Measurements from ENCODE around the gene SLC16A10.
"Not testable (repeated sequence)": the region's sequence is repeated elsewhere in the genome, so short reads cannot be mapped to it uniquely, and the experiment has no call there.

SLC16A10 gene

DNA sequence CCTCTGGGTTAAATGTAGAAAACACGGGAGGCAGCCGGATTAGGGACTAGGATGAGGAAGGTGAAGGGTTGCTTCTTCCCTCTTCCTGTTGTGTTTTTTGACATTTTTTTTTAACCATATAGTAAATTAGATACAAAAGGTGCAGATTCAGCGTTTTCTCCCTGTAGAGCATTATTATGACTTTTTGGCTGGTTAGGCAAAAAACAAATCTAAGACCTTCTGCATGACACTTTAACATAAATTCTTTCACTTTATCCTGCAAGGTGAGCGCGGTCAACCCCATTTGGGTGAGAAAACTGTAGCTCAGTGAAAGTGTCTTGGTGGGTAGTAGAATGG lies 1.3 kb downstream of the SLC16A10 start:
- Histone ChIP-seq H3K9ac (ENCODE audit: low read depth, low read length) (no peak overlapping the region), H3K4me1 (ENCODE audit: insufficient read depth, low read length) (peaks cover 27% of the 10 kb centered on the region), H3K27me3 (ENCODE audit: insufficient read depth, low read length) (peaks cover 41% of the 10 kb centered on the region), H3K4me3 (ENCODE audit: low read length) (peak overlapping the region; percentile 53), H3K9me3 (ENCODE audit: insufficient read depth, low read depth, low read length) (no peaks in the 10 kb centered on the region), H3K36me3 (ENCODE audit: insufficient read depth, low read length) (no peaks in the 10 kb centered on the region), H3K27ac (ENCODE audit: low read depth, low read length) (no peak overlapping the region)
- 0% methylated on average over 2 of the region's 5 CpGs for WGBS

GRCh38 chr6:111090766-111091165 lies 3.5 kb downstream of the SLC16A10 start:
- no peaks in the 10 kb centered on the region for H3K9me3 ChIP-seq (ENCODE audit: insufficient read depth, low read depth, low read length)
- H3K4me1 ChIP-seq (ENCODE audit: insufficient read depth, low read length): peaks cover 27% of the 10 kb centered on the region
- H3K27ac ChIP-seq (ENCODE audit: low read depth, low read length): no peak overlapping the region
- H3K27me3 ChIP-seq (ENCODE audit: insufficient read depth, low read length): peaks cover 36% of the 10 kb centered on the region
- WGBS: 78% methylated on average over 3 of the region's 4 CpGs
- no peaks in the 10 kb centered on the region for H3K36me3 ChIP-seq (ENCODE audit: insufficient read depth, low read length)
- H3K4me3 ChIP-seq (ENCODE audit: low read length): no peak overlapping the region
- no peak overlapping the region for H3K9ac ChIP-seq (ENCODE audit: low read depth, low read length)

DNA sequence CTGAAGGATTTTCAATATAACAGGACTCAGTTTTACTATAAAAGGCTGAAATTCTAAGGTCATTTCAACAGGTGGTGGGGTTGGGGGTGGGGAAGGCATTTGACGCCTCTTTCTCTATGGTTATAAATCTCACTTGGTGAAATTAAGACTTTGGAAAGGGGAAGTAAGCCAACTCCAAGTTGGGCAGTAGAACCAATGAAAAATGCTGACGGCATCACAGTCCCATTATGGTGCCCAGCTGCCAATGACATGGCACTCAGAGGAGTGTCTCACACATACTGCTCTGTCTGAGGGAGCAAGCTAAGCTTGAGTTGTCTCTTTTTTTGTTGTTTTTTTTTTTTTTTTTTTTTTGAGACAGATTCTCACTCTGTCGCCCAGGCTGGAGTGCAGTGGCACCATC lies 4.7 kb downstream of the SLC16A10 start:
- no peaks in the 10 kb centered on the region for H3K36me3 ChIP-seq (ENCODE audit: insufficient read depth, low read length)
- 90% methylated on average over 3 of the region's 3 CpGs for WGBS
- H3K4me1 ChIP-seq (ENCODE audit: insufficient read depth, low read length): peaks cover 27% of the 10 kb centered on the region
- H3K27ac ChIP-seq (ENCODE audit: low read depth, low read length): no peak overlapping the region
- H3K9me3 ChIP-seq (ENCODE audit: insufficient read depth, low read depth, low read length): no peaks in the 10 kb centered on the region
- no peak overlapping the region for H3K4me3 ChIP-seq (ENCODE audit: low read length)
- H3K9ac ChIP-seq (ENCODE audit: low read depth, low read length): no peak overlapping the region
- peaks cover 23% of the 10 kb centered on the region for H3K27me3 ChIP-seq (ENCODE audit: insufficient read depth, low read length)

DNA sequence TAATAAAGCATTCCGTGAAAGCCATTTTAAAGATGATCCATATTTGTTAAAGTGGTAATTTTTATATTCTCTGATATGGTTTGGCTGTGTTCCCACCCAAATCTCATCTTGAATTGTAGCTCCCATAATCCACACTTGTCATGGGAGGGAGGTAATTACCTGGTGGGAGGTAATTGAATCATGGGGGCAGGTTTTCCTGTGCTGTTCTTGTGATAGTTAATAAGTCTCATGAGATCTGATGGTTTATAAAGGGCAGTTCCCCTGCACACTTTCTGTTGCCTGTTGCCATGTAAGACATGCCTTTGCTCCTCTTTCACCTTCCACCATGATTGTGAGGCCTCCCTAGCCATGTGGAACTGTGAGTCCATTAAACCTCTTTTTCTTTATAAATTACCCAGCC lies 8.2 kb downstream of the SLC16A10 start:
- not testable (repeated sequence) for H3K36me3 ChIP-seq (ENCODE audit: insufficient read depth, low read length)

GRCh38 chr6:111096246-111096645 lies 8.9 kb downstream of the SLC16A10 start:
- H3K4me1 ChIP-seq (ENCODE audit: insufficient read depth, low read length): peaks cover 2% of the 10 kb centered on the region; the same call in 1 of the 2 replicates
- H3K4me3 ChIP-seq (ENCODE audit: low read length): no peak overlapping the region
- H3K9me3 ChIP-seq (ENCODE audit: insufficient read depth, low read depth, low read length): no peaks in the 10 kb centered on the region
- 94% methylated on average over 3 of the region's 3 CpGs for WGBS
- no peak overlapping the region for H3K9ac ChIP-seq (ENCODE audit: low read depth, low read length)
- H3K36me3 ChIP-seq (ENCODE audit: insufficient read depth, low read length): no peaks in the 10 kb centered on the region
- H3K27ac ChIP-seq (ENCODE audit: low read depth, low read length): no peak overlapping the region
- no peaks in the 10 kb centered on the region for H3K27me3 ChIP-seq (ENCODE audit: insufficient read depth, low read length)

More for the DNA sequence above, 8.2 kb downstream of the SLC16A10 start:
- H3K4me3 ChIP-seq (ENCODE audit: low read length); H3K9me3 ChIP-seq (ENCODE audit: insufficient read depth, low read depth, low read length); H3K4me1 ChIP-seq (ENCODE audit: insufficient read depth, low read length); H3K27ac ChIP-seq (ENCODE audit: low read depth, low read length); H3K9ac ChIP-seq (ENCODE audit: low read depth, low read length); H3K27me3 ChIP-seq (ENCODE audit: insufficient read depth, low read length): not testable (repeated sequence)
- 100% methylated on average over 1 of the region's 1 CpG for WGBS

DNA sequence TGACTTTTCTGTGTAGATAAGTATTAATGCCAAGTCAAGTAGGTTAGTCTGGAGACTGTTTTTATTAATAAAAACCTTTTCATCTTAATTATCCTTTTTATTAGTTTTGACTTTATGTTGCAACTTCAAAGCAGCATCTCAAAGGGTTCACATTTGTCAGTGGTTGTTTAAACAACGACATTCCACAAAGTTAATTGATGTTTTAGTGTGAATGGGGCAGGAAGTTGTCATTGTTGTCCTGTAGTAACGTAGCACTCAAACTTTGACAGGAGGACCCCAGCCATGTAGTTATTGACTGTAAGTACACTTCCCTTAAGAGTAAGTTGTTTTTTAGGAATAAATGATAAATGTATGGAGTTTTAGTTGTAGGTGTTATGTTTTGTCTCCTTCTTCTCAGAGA lies 11.3 kb downstream of the SLC16A10 start:
- no peak overlapping the region for H3K4me3 ChIP-seq (ENCODE audit: low read length)
- H3K27me3 ChIP-seq (ENCODE audit: insufficient read depth, low read length): no peaks in the 10 kb centered on the region
- H3K9ac ChIP-seq (ENCODE audit: low read depth, low read length): no peak overlapping the region
- no peaks in the 10 kb centered on the region for H3K9me3 ChIP-seq (ENCODE audit: insufficient read depth, low read depth, low read length)
- H3K4me1 ChIP-seq (ENCODE audit: insufficient read depth, low read length): no peaks in the 10 kb centered on the region
- no peaks in the 10 kb centered on the region for H3K36me3 ChIP-seq (ENCODE audit: insufficient read depth, low read length)
- no peak overlapping the region for H3K27ac ChIP-seq (ENCODE audit: low read depth, low read length)
- WGBS: 90% methylated on average over 2 of the region's 2 CpGs

GRCh38 chr6:111101987-111102386 lies 14.7 kb downstream of the SLC16A10 start:
- Histone ChIP-seq H3K27ac (ENCODE audit: low read depth, low read length) (no peak overlapping the region), H3K4me3 (ENCODE audit: low read length) (no peak overlapping the region), H3K4me1 (ENCODE audit: insufficient read depth, low read length) (no peaks in the 10 kb centered on the region), H3K27me3 (ENCODE audit: insufficient read depth, low read length) (no peaks in the 10 kb centered on the region), H3K9me3 (ENCODE audit: insufficient read depth, low read depth, low read length) (no peaks in the 10 kb centered on the region; the same call in 1 of the 2 replicates), H3K36me3 (ENCODE audit: insufficient read depth, low read length) (no peaks in the 10 kb centered on the region), H3K9ac (ENCODE audit: low read depth, low read length) (no peak overlapping the region)
- 100% methylated on average over 3 of the region's 3 CpGs for WGBS

GRCh38 chr6:111105578-111105977 lies 18.3 kb downstream of the SLC16A10 start:
- 95% methylated on average over 4 of the region's 5 CpGs for WGBS
- Histone ChIP-seq H3K27me3 (ENCODE audit: insufficient read depth, low read length) (no peaks in the 10 kb centered on the region), H3K4me3 (ENCODE audit: low read length) (no peak overlapping the region), H3K9ac (ENCODE audit: low read depth, low read length) (no peak overlapping the region), H3K36me3 (ENCODE audit: insufficient read depth, low read length) (0 out of 2 replicates have a peak, but pooled peaks cover 4% of the 10 kb centered on the region), H3K9me3 (ENCODE audit: insufficient read depth, low read depth, low read length) (peaks cover 8% of the 10 kb centered on the region), H3K27ac (ENCODE audit: low read depth, low read length) (no peak overlapping the region), H3K4me1 (ENCODE audit: insufficient read depth, low read length) (no peaks in the 10 kb centered on the region)

DNA sequence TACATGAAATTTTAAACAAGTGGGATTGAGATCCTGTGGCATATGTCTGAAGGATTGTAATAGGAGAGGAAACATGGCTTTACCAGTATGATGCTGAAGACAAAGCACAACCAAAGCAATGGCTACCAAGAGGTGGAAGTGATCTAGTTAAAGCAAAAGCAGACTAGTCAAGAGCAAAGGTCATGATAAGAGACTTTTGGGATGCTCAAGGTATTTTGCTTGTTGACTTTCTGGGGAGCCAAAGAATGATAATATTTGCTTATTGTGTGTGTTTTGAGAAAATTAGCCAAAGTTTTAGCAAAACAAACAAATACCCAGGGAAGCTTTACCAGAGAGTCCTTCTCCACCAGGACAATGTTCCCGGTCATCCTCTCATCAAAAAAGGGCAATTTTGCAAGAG lies 20.3 kb downstream of the SLC16A10 start:
- 100% methylated on average over 1 of the region's 1 CpG for WGBS
- H3K9ac ChIP-seq (ENCODE audit: low read depth, low read length): no peak overlapping the region
- H3K4me3 ChIP-seq (ENCODE audit: low read length): no peak overlapping the region
- no peaks in the 10 kb centered on the region for H3K4me1 ChIP-seq (ENCODE audit: insufficient read depth, low read length)
- peaks cover 8% of the 10 kb centered on the region for H3K9me3 ChIP-seq (ENCODE audit: insufficient read depth, low read depth, low read length)
- no peaks in the 10 kb centered on the region for H3K27me3 ChIP-seq (ENCODE audit: insufficient read depth, low read length)
- 0 out of 2 replicates have a peak, but pooled peaks cover 4% of the 10 kb centered on the region for H3K36me3 ChIP-seq (ENCODE audit: insufficient read depth, low read length)
- H3K27ac ChIP-seq (ENCODE audit: low read depth, low read length): no peak overlapping the region

DNA sequence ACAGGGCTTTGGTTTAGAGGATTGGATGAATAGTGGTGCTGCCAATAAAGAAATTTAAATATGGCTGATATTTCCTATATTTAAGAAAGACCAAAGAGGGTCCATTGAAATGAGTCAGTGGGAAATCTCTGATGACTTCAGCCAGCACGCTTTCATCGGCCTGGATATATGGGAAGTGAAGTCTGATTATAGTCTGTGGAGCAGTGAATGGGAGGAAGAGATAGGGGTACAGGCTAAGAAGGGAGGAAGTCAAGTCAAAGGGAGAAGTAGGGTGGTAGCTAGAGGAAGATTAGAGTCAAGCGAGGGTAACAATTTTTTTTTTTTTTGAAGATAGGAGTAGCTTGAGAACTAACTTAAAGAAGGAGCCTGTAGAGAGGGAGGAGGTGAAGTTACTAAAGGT lies 22.7 kb downstream of the SLC16A10 start:
- H3K9ac ChIP-seq (ENCODE audit: low read depth, low read length): no peak overlapping the region
- H3K27me3 ChIP-seq (ENCODE audit: insufficient read depth, low read length): no peaks in the 10 kb centered on the region
- H3K4me1 ChIP-seq (ENCODE audit: insufficient read depth, low read length): 0 out of 2 replicates have a peak, but pooled peaks cover 7% of the 10 kb centered on the region
- H3K9me3 ChIP-seq (ENCODE audit: insufficient read depth, low read depth, low read length): peaks cover 8% of the 10 kb centered on the region
- WGBS: 93% methylated on average over 3 of the region's 3 CpGs
- no peak overlapping the region for H3K27ac ChIP-seq (ENCODE audit: low read depth, low read length)
- H3K4me3 ChIP-seq (ENCODE audit: low read length): no peak overlapping the region
- H3K36me3 ChIP-seq (ENCODE audit: insufficient read depth, low read length): 0 out of 2 replicates have a peak, but pooled peaks cover 4% of the 10 kb centered on the region

- Histone ChIP-seq H3K27ac (ENCODE audit: low read depth, low read length) (no peak overlapping the region), H3K9ac (ENCODE audit: low read depth, low read length) (no peak overlapping the region), H3K4me3 (ENCODE audit: low read length) (no peak overlapping the region), H3K27me3 (ENCODE audit: insufficient read depth, low read length) (no peaks in the 10 kb centered on the region), H3K4me1 (ENCODE audit: insufficient read depth, low read length) (0 out of 2 replicates have a peak, but pooled peaks cover 7% of the 10 kb centered on the region), H3K9me3 (ENCODE audit: insufficient read depth, low read depth, low read length) (no peaks in the 10 kb centered on the region; the same call in 1 of the 2 replicates), H3K36me3 (ENCODE audit: insufficient read depth, low read length) (no peaks in the 10 kb centered on the region)
- WGBS: 58% methylated on average over 7 of the region's 7 CpGs
These were observed 26.2 kb downstream of the SLC16A10 start for GRCh38 chr6:111113336-111114086.

DNA sequence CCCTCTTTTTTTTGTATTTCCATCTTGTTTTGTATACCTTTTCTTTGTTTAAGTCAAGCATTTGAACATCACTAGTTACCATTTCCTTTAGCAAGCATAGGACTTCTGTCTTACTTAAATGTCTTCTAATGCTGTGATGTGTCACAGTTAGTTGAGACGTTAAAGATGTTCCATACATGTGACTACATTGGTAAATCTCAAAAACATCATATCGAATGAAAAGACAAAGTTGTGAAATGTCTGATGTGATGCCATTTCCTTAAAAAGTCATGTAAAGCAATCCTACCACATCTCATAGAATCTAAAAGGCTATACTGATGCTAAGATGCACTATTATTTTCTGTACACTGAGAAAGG lies 26.8 kb downstream of the SLC16A10 start:
- Histone ChIP-seq H3K9me3 (ENCODE audit: insufficient read depth, low read depth, low read length) (no peaks in the 10 kb centered on the region; the same call in 1 of the 2 replicates), H3K36me3 (ENCODE audit: insufficient read depth, low read length) (no peaks in the 10 kb centered on the region), H3K27me3 (ENCODE audit: insufficient read depth, low read length) (no peaks in the 10 kb centered on the region), H3K27ac (ENCODE audit: low read depth, low read length) (no peak overlapping the region), H3K4me1 (ENCODE audit: insufficient read depth, low read length) (0 out of 2 replicates have a peak, but pooled peaks cover 7% of the 10 kb centered on the region), H3K9ac (ENCODE audit: low read depth, low read length) (no peak overlapping the region), H3K4me3 (ENCODE audit: low read length) (no peak overlapping the region)
- 83% methylated on average over 2 of the region's 2 CpGs for WGBS
